Posterior cingulate gyrus (tissue), 11 donors: ENCODE data around the gene NSD2.
"Not testable (repeated sequence)": the region's sequence is repeated elsewhere in the genome, so short reads cannot be mapped to it uniquely, and the experiment has no call there.

Source experiments
- DNase-seq, 10 donors: peaks; one replicate each; pipeline versions ENCODE4 v3.0.0 to v3.0.0-alpha.2; 2020 to 2021; ENCODE audit warnings: mixed read lengths in 3 of 10
- intact Hi-C: fragments of 100-400 bp; cut with DNase I; formaldehyde crosslinking; loops from one replicate; pipeline ENCODE4 v1.15.1; 2023

Gene NSD2

GRCh38 chr4:1887052-1887451 lies 15.9 kb downstream of the NSD2 start:
- peak in 1 of 10 donors; percentile 27 for DNase-seq
- intact Hi-C loops = no loop called here

- intact Hi-C loops = no loop called here
- DNase-seq = no peak
Observed at GRCh38 chr4:1890979-1891570, 19.9 kb downstream of the NSD2 start.

- DNase-seq = peak in 1 of 10 donors; percentile 54
- intact Hi-C loops = no loop called here
Observed at GRCh38 chr4:1895971-1896657, 24.9 kb downstream of the NSD2 start.

GRCh38 chr4:1896658-1896991 lies 25.4 kb downstream of the NSD2 start:
- intact Hi-C loops = no loop called here
- DNase-seq = no peak

- peak in 1 of 10 donors; percentile 20 for DNase-seq
- intact Hi-C loops = loop anchor here (2.0 kb wide), 2 partner anchors 41 to 151 kb away; partner anchors contain the start of gene LETM1
Observed at GRCh38 chr4:1898007-1898406, 26.8 kb downstream of the NSD2 start.

GRCh38 chr4:1898681-1899080 lies 27.5 kb downstream of the NSD2 start:
- DNase-seq = no peak
- intact Hi-C loops = loop anchor here (2.0 kb wide), 2 partner anchors 42 to 152 kb away; partner anchors contain the start of gene LETM1

GRCh38 chr4:1899149-1900086 lies 28.2 kb downstream of the NSD2 start:
- intact Hi-C loops = loop anchor here (2.0 kb wide), 2 partner anchors 43 to 153 kb away; partner anchors contain the start of gene LETM1
- DNase-seq = peak; percentile 42 to 95 (median 64)

- intact Hi-C loops = no loop called here
- peak in 1 of 10 donors; percentile 6 for DNase-seq
Observed at GRCh38 chr4:1900087-1900433, 28.9 kb downstream of the NSD2 start.

- DNase-seq = peak in 2 of 10 donors; percentile 58 to 73
- intact Hi-C loops = no loop called here
Observed at GRCh38 chr4:1900624-1901023, 29.4 kb downstream of the NSD2 start.

- peak in 2 of 10 donors; percentile 46 to 58 for DNase-seq
- intact Hi-C loops = no loop called here
Observed at GRCh38 chr4:1901127-1901526, 29.9 kb downstream of the NSD2 start.

GRCh38 chr4:1902243-1902642 lies 31.1 kb downstream of the NSD2 start:
- intact Hi-C loops = no loop called here
- DNase-seq = no peak

GRCh38 chr4:1903035-1903434 lies 31.8 kb downstream of the NSD2 start:
- intact Hi-C loops = no loop called here

GRCh38 chr4:1904042-1904441 lies 32.8 kb downstream of the NSD2 start:
- intact Hi-C loops = no loop called here
- peak in 1 of 10 donors; percentile 2 for DNase-seq

More at GRCh38 chr4:1903035-1903434, 31.8 kb downstream of the NSD2 start:
- peak in 2 of 10 donors; percentile 22 to 36 for DNase-seq

- intact Hi-C loops = no loop called here
- peak in 1 of 10 donors; percentile 30 for DNase-seq
Observed at GRCh38 chr4:1907848-1908525, 36.8 kb downstream of the NSD2 start.

GRCh38 chr4:1909696-1910095 lies 38.5 kb downstream of the NSD2 start:
- peak in 2 of 10 donors; percentile 25 to 64 for DNase-seq
- intact Hi-C loops = not testable (repeated sequence)

- intact Hi-C loops = no loop called here
- DNase-seq = peak in 7 of 10 donors; percentile 33 to 81 (median 48)
Observed at GRCh38 chr4:1910643-1911042, 39.5 kb downstream of the NSD2 start.

GRCh38 chr4:1911316-1911715 lies 40.1 kb downstream of the NSD2 start:
- DNase-seq = peak in 2 of 10 donors; percentile 21 to 68
- intact Hi-C loops = not testable (repeated sequence)

- intact Hi-C loops = no loop called here
- peak in 1 of 10 donors; percentile 63 for DNase-seq
Observed at GRCh38 chr4:1922821-1923220, 51.6 kb downstream of the NSD2 start.

- intact Hi-C loops = no loop called here
- DNase-seq = no peak
Observed at GRCh38 chr4:1927675-1928074, 56.5 kb downstream of the NSD2 start.
